Stimulated activated CD8-positive, alpha-beta memory T cell treated with anti-CD3 and anti-CD28 coated beads, Interleukin-7, amount 100 ng/mL, for 1 hour (primary cell): ENCODE results near the gene TMEM272.

Experiments
- DNase-seq, 2 donors: peaks; one replicate each; pipeline ENCODE4 v3.0.0-alpha.2; 2020; ENCODE audit warnings: low read depth in 2 of 2

Gene TMEM272

GRCh38 chr13:51781246-51782022, 63.5 kb downstream of the TMEM272 start:
- DNase-seq: no peak

GRCh38 chr13:51780099-51780498, 64.9 kb downstream of the TMEM272 start:
- DNase-seq: no peak

- no peak for DNase-seq
Measured at GRCh38 chr13:51778392-51778791, 66.6 kb downstream of the TMEM272 start.

GRCh38 chr13:51777921-51778320, 67.1 kb downstream of the TMEM272 start:
- no peak for DNase-seq

- DNase-seq: no peak
Measured at GRCh38 chr13:51776179-51776578, 68.8 kb downstream of the TMEM272 start.

GRCh38 chr13:51773515-51773914, 71.5 kb downstream of the TMEM272 start:
- DNase-seq: no peak

- no peak for DNase-seq
Measured at GRCh38 chr13:51772781-51773180, 72.2 kb downstream of the TMEM272 start.

- DNase-seq: no peak
Measured at GRCh38 chr13:51772105-51772455, 72.9 kb downstream of the TMEM272 start.

GRCh38 chr13:51771418-51772104, 73.4 kb downstream of the TMEM272 start:
- DNase-seq: no peak

- DNase-seq: no peak
Measured at GRCh38 chr13:51770681-51771417, 74.1 kb downstream of the TMEM272 start.

GRCh38 chr13:51770160-51770559, 74.8 kb downstream of the TMEM272 start:
- DNase-seq: no peak

GRCh38 chr13:51769455-51770127, 75.4 kb downstream of the TMEM272 start:
- no peak for DNase-seq

GRCh38 chr13:51768976-51769375, 76.0 kb downstream of the TMEM272 start:
- DNase-seq: no peak

- DNase-seq: no peak
Measured at GRCh38 chr13:51768378-51768921, 76.5 kb downstream of the TMEM272 start.

GRCh38 chr13:51767100-51767499, 77.9 kb downstream of the TMEM272 start:
- no peak for DNase-seq

- no peak for DNase-seq
Measured at GRCh38 chr13:51765142-51765515, 79.8 kb downstream of the TMEM272 start.

GRCh38 chr13:51764184-51765141, 80.5 kb downstream of the TMEM272 start:
- DNase-seq: no peak

GRCh38 chr13:51763486-51763885, 81.5 kb downstream of the TMEM272 start:
- DNase-seq: no peak
